HG03469 (cell line): ENCODE data around the gene ARMC9.
"Not testable (repeated sequence)": the region's sequence is repeated elsewhere in the genome, so short reads cannot be mapped to it uniquely, and the experiment has no call there.

Experiments used
- ATAC-seq: cut with Tn5 transposase; IDR thresholded peaks from one replicate; pipeline ENCODE4 v1.9.1; 2021; ENCODE audit warnings: mild to moderate bottlenecking, moderate library complexity, moderate number of reproducible peaks; ENCODE audit not compliant: unreplicated experiment

ARMC9 gene

GRCh38 chr2:231198291-231199173 is at the start of gene ARMC9:
TSS of gene ARMC9 (plus strand) at chr2:231198631. CDS start at chr2:231206239, 7,608 bp downstream.
- ATAC-seq, result peak; percentile 71

GRCh38 chr2:231152800-231153557 is 45.5 kb upstream of the ARMC9 start:
- ATAC-seq, result no peak

GRCh38 chr2:231159306-231159705 is 39.1 kb upstream of the ARMC9 start:
- ATAC-seq, result no peak

GRCh38 chr2:231160701-231161100 is 37.7 kb upstream of the ARMC9 start:
- ATAC-seq, result no peak

- peak; percentile 48 for ATAC-seq
Measured at GRCh38 chr2:231161252-231161839, 37.1 kb upstream of the ARMC9 start.

- no peak for ATAC-seq
Measured at GRCh38 chr2:231161877-231162329, 36.5 kb upstream of the ARMC9 start.

- ATAC-seq, result no peak
Measured at GRCh38 chr2:231163011-231163410, 35.4 kb upstream of the ARMC9 start.

- no peak for ATAC-seq
Measured at GRCh38 chr2:231163414-231164095, 34.9 kb upstream of the ARMC9 start.

GRCh38 chr2:231167745-231168459 is 30.5 kb upstream of the ARMC9 start:
- ATAC-seq, result no peak

- ATAC-seq, result no peak
Measured at GRCh38 chr2:231168460-231169139, 29.8 kb upstream of the ARMC9 start.

- no peak for ATAC-seq
Measured at GRCh38 chr2:231169488-231169887, 28.9 kb upstream of the ARMC9 start.

- ATAC-seq, result no peak
Measured at GRCh38 chr2:231170055-231170454, 28.4 kb upstream of the ARMC9 start.

- ATAC-seq, result no peak
Measured at GRCh38 chr2:231172025-231172424, 26.4 kb upstream of the ARMC9 start.

GRCh38 chr2:231174211-231174651 is 24.2 kb upstream of the ARMC9 start:
- ATAC-seq, result no peak

GRCh38 chr2:231176066-231176465 is 22.4 kb upstream of the ARMC9 start:
- ATAC-seq, result no peak

- no peak for ATAC-seq
Measured at GRCh38 chr2:231177156-231178025, 21.0 kb upstream of the ARMC9 start.

- not testable (repeated sequence) for ATAC-seq
Measured at GRCh38 chr2:231178805-231179204, 19.6 kb upstream of the ARMC9 start.

- ATAC-seq, result no peak
Measured at GRCh38 chr2:231181860-231182512, 16.4 kb upstream of the ARMC9 start.
